H1 (cell line): ENCODE measurements around the gene CLBA1. TPM values are rescaled to one million over a fixed set of nuclear protein-coding genes. Genes with fewer than 3 reads are reported as not detected.
"Not testable (repeated sequence)": the region's sequence is repeated elsewhere in the genome, so short reads cannot be mapped to it uniquely, and the experiment has no call there.

Source experiments
- CTCF ChIA-PET: fragments of 300-600 bp; sonication (Branson Sonifier 250); formaldehyde crosslinking; loops from one replicate; lab custom pipeline; 2021; ENCODE audit not compliant: partially characterized antibody; lab: Charles Lee
- POLR2A ChIA-PET: fragments of 300-600 bp; sonication (Branson Sonifier 250); formaldehyde crosslinking; loops from one replicate; lab custom pipeline; 2021; ENCODE audit warnings: inconsistent platforms; ENCODE audit not compliant: partially characterized antibody; lab: Charles Lee
- DNase-seq, 2 experiments: peaks; one replicate each; pipeline versions ENCODE4 v3.0.0 to v3.0.0-alpha.2; 2010 to 2022; ENCODE audit warnings: low spot score in 2 of 2, low read depth in 1 of 2, mixed read lengths in 1 of 2
- FAIRE-seq: peaks from 2 replicates; lab custom pipeline; 2011; peaks lifted over from hg19 to GRCh38; lab: Jason Lieb, UNC
- H2AFZ ChIP-seq: 2 replicates; pipeline ENCODE4 v1.8.1; 2012; ENCODE audit warnings: low read length, inconsistent platforms
- H2AK5ac ChIP-seq: 2 replicates; pipeline ENCODE4 v1.6.1; 2013; ENCODE audit warnings: low read depth, low read length
- H2BK120ac ChIP-seq: replicated peaks from 2 replicates; pipeline ENCODE3; 2013; ENCODE audit warnings: low read depth, low read length, inconsistent platforms
- H2BK12ac ChIP-seq: 2 replicates; pipeline ENCODE4 v1.6.1; 2013; ENCODE audit warnings: low read depth, low read length
- H2BK15ac ChIP-seq: 2 replicates; pipeline ENCODE4 v1.6.1; 2013; ENCODE audit warnings: low read length
- H2BK20ac ChIP-seq: 2 replicates; pipeline ENCODE4 v1.6.1; 2013; ENCODE audit warnings: low read length
- H2BK5ac ChIP-seq: 2 replicates; pipeline ENCODE4 v1.6.1; 2013; ENCODE audit warnings: low read depth, low read length
- H3K14ac ChIP-seq: 2 replicates; pipeline ENCODE4 v1.6.1; 2013; ENCODE audit warnings: inconsistent platforms; ENCODE audit not compliant: insufficient read length
- H3K18ac ChIP-seq: 2 replicates; pipeline ENCODE4 v1.6.1; 2013; ENCODE audit warnings: low read length; ENCODE audit errors: extremely low read depth
- H3K23ac ChIP-seq: 2 replicates; pipeline ENCODE4 v1.6.1; 2013; ENCODE audit warnings: inconsistent platforms; ENCODE audit not compliant: insufficient read length
- H3K23me2 ChIP-seq: 2 replicates; pipeline ENCODE4 v1.6.1; 2013; ENCODE audit warnings: low read depth, low read length
- H3K27ac ChIP-seq: 2 replicates; pipeline ENCODE4 v1.6.1; 2011; ENCODE audit warnings: low read depth, low read length, inconsistent platforms
- H3K27me3 ChIP-seq, 4 experiments: replicated peaks in 1 of 4; 1 replicate in 1 of 4; 2 replicates in 3 of 4; pipeline versions ENCODE4 v1.6.1 to v1.8.1; 2011 to 2013; ENCODE audit warnings: low read length in 3 of 4, mild to moderate bottlenecking in 3 of 4, inconsistent platforms in 2 of 4, mixed read lengths in 2 of 4, moderate library complexity in 1 of 4; ENCODE audit not compliant: control insufficient read depth in 3 of 4, insufficient read depth in 3 of 4; ENCODE audit errors: extremely low read depth in 1 of 4
- H3K36me3 ChIP-seq, 4 experiments: 2 replicates each; pipeline versions ENCODE4 v1.6.1 to v1.8.1; 2011 to 2013; ENCODE audit warnings: mild to moderate bottlenecking in 4 of 4, low read length in 3 of 4, moderate library complexity in 2 of 4, control low read depth in 1 of 4, inconsistent platforms in 1 of 4; ENCODE audit not compliant: insufficient read depth in 4 of 4, control insufficient read depth in 2 of 4
- H3K4ac ChIP-seq: replicated peaks from 2 replicates; pipeline ENCODE3; 2013; ENCODE audit warnings: low read length, low read depth, mixed read lengths, inconsistent platforms; ENCODE audit not compliant: insufficient read length
- H3K4me1 ChIP-seq, 4 experiments: replicated peaks in 1 of 4; 1 replicate in 1 of 4; 2 replicates in 3 of 4; pipeline versions ENCODE4 v1.6.1 to v1.8.1; 2011 to 2013; ENCODE audit warnings: low read length in 3 of 4, inconsistent platforms in 2 of 4, mixed read lengths in 1 of 4; ENCODE audit not compliant: insufficient read depth in 4 of 4, control insufficient read depth in 3 of 4
- H3K4me2 ChIP-seq, 2 experiments: 2 replicates each; pipeline versions ENCODE4 v1.6.1 to v1.8.1; 2011 to 2013; ENCODE audit warnings: low read depth in 2 of 2, low read length in 2 of 2, control low read depth in 1 of 2, inconsistent platforms in 1 of 2, mild to moderate bottlenecking in 1 of 2; ENCODE audit not compliant: insufficient read depth in 1 of 2
- H3K4me3 ChIP-seq, 4 experiments: fragments of 200-600, 300-600 bp in 1 of 4; sonication (generic), shearing (Covaris generic), sonication (Bioruptor Twin) in 1 of 4; 2 replicates each; pipeline versions ENCODE4 v1.5.1 to v1.8.1; 2011 to 2016; ENCODE audit warnings: low read length in 4 of 4, low read depth in 3 of 4, control low read depth in 2 of 4, inconsistent platforms in 2 of 4, mild to moderate bottlenecking in 2 of 4, mixed read lengths in 1 of 4, moderate library complexity in 1 of 4; ENCODE audit not compliant: insufficient read depth in 2 of 4; ENCODE audit errors: extremely low read depth in 1 of 4
- H3K56ac ChIP-seq: replicated peaks from 2 replicates; pipeline ENCODE3; 2013; ENCODE audit warnings: low read depth, mild to moderate bottlenecking, mixed read lengths, low read length, inconsistent platforms; ENCODE audit not compliant: insufficient read length
- H3K79me1 ChIP-seq: 2 replicates; pipeline ENCODE4 v1.6.1; 2013; ENCODE audit warnings: low read depth, low read length, control low read depth
- H3K79me2 ChIP-seq, 2 experiments: 2 replicates each; pipeline versions ENCODE4 v1.6.1 to v1.8.1; 2012 to 2013; ENCODE audit warnings: low read length in 2 of 2, mild to moderate bottlenecking in 2 of 2, inconsistent platforms in 1 of 2; ENCODE audit not compliant: insufficient read depth in 2 of 2, control insufficient read depth in 1 of 2
- H3K9ac ChIP-seq, 4 experiments: replicated peaks in 1 of 4; 1 replicate in 1 of 4; 2 replicates in 3 of 4; pipeline versions ENCODE4 v1.6.1 to v1.8.1; 2011 to 2013; ENCODE audit warnings: low read depth in 3 of 4, low read length in 3 of 4, control low read depth in 2 of 4, mild to moderate bottlenecking in 2 of 4, moderate library complexity in 2 of 4, inconsistent platforms in 1 of 4; ENCODE audit errors: extremely low read depth in 1 of 4
- H3K9me3 ChIP-seq, 2 experiments: 2 replicates each; pipeline versions ENCODE4 v1.6.1 to v1.8.1; 2012 to 2013; ENCODE audit warnings: mild to moderate bottlenecking in 2 of 2, moderate library complexity in 2 of 2, control low read depth in 1 of 2, inconsistent platforms in 1 of 2, low read depth in 1 of 2, low read length in 1 of 2, mixed read lengths in 1 of 2; ENCODE audit not compliant: insufficient read depth in 2 of 2
- H4K20me1 ChIP-seq, 2 experiments: replicated peaks in 1 of 2; 2 replicates each; pipeline versions ENCODE3 to v1.8.1; 2011 to 2013; ENCODE audit warnings: inconsistent platforms in 2 of 2, low read length in 2 of 2, mild to moderate bottlenecking in 1 of 2; ENCODE audit not compliant: insufficient read depth in 2 of 2, control insufficient read depth in 1 of 2
- H4K5ac ChIP-seq: 2 replicates; pipeline ENCODE4 v1.6.1; 2013; ENCODE audit warnings: low read length, low read depth, mixed read lengths, inconsistent platforms; ENCODE audit not compliant: insufficient read length
- H4K8ac ChIP-seq: 2 replicates; pipeline ENCODE4 v1.8.0; 2013; ENCODE audit warnings: mild to moderate bottlenecking, moderate library complexity, low read length, inconsistent platforms; ENCODE audit not compliant: insufficient read depth; ENCODE audit errors: extremely low read depth
- H4K91ac ChIP-seq: replicated peaks from 2 replicates; pipeline ENCODE3; 2013; ENCODE audit warnings: low read length, mixed read lengths, inconsistent platforms; ENCODE audit not compliant: insufficient read length
- WGBS, 2 experiments: shearing (Covaris generic) in 1 of 2; methylation state at CpG; one replicate each; pipeline versions ENCODE4 v1.1.6 to v1.1.7; 2013 to 2015; ENCODE audit warnings: low lambda C conversion rate in 2 of 2, mixed read lengths in 2 of 2, inconsistent platforms in 1 of 2, low coverage in 1 of 2, missing lambda C conversion rate in 1 of 2; ENCODE audit not compliant: insufficient replicate concordance in 2 of 2, insufficient coverage in 1 of 2, insufficient read length in 1 of 2; ENCODE audit errors: extremely low coverage in 1 of 2, missing lambda C conversion rate in 1 of 2; 5-methylcytosine and 5-hydroxymethylcytosine counted together
- polyA plus RNA-seq, 7 experiments: library from polyadenylated mRNA; depleted of rRNA in 3 of 7; stranded (reverse) in 5 of 7; unstranded in 2 of 7; fragments of >200 nt in 5 of 7; fragments of 200-250 nt in 2 of 7; gene quantifications; 1 replicate in 5 of 7; 2 replicates in 1 of 7; 4 replicates in 1 of 7; pipeline versions ENCODE4 v1.2.1 to v1.2.3, GENCODE V29; 2011 to 2013; ENCODE audit warnings: missing spikeins in 2 of 7, mixed read lengths in 2 of 7
- total RNA-seq: library from RNA; stranded (reverse); fragmentation: NEBNext Ultra II Directional; extraction: Animal tissue kit (Norgen Biotek cat#: 25700); gene quantifications from 2 replicates; pipeline ENCODE4 v1.2.1, GENCODE V29; 2021

Gene CLBA1
- total and polyA plus RNA-seq, 2 of the 8 experiments (the other 6 are each of a cell fraction or from before 2014, with no cell fraction given), result 1.6 to 2.4 TPM

DNA sequence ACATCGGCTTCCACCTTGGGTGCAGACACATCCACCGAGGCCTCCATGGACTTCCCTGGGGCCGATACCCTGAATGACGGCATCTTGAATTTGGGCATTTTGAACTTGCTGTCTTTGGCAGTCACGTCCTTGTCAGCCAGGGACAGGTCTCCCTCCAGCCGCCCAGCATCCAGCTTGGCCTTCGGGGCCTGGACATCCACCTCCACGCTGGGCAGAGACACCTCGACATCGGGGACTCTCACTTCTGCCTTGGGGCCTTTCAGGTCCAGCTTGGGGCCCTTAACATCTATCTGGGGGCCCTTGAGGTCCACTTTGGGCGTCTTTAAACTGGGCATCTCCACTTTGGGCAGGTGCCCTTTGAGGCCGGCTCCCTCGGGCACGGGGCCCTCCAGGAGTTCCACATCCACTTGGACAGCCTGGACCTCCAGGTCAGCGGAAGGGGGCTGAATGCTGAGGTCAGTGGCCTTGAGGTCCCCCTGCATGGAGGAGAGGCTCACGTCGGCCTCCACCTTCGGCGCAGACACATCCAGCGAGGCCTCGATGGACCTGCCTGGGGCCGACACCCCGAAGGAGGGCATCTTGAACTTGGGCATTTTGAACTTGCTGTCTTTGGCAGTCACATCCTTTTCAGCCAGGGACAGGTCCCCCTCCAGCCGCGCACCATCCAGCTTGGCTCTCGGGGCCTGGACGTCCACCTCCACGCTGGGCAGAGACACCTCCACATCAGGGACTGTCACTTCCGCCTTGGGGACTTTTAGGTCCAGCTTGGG lies 41.0 kb upstream of the CLBA1 start:
- POLR2A ChIA-PET, H2BK15ac ChIP-seq, DNase-seq, H3K4ac ChIP-seq, H2BK120ac ChIP-seq, H3K79me1 ChIP-seq, H4K91ac ChIP-seq, H2AFZ ChIP-seq, H4K20me1 ChIP-seq, H3K79me2 ChIP-seq, H3K27me3 ChIP-seq, H3K14ac ChIP-seq, H2AK5ac ChIP-seq, H3K18ac ChIP-seq, H3K23me2 ChIP-seq, H3K4me3 ChIP-seq, H4K5ac ChIP-seq, H4K8ac ChIP-seq, H3K36me3 ChIP-seq, H3K9ac ChIP-seq, H2BK5ac ChIP-seq, H3K56ac ChIP-seq, H3K4me1 ChIP-seq, FAIRE-seq, H2BK20ac ChIP-seq, H3K27ac ChIP-seq, H3K23ac ChIP-seq, H3K4me2 ChIP-seq, H2BK12ac ChIP-seq: not testable (repeated sequence)
- peaks cover 0 to 65% of the 10 kb centered on the region in 2 experiments; a peak in 1 of 4 replicates for H3K9me3 ChIP-seq
- WGBS, 2 experiments, result 86% methylated on average over 27 of the region's 29 CpGs; no CpG with 5 or more reads in 1 of the 2 experiments
- CTCF ChIA-PET, result interaction anchor here (0.5 to 0.6 kb wide), 2 partner anchors 76 to 88 kb away, joined by 3 read pairs; no protein-coding TSS in a partner anchor
